HG02943 (cell line): ENCODE measurements around the gene ENC1.

ENCODE experiments used
- ATAC-seq: cut with Tn5 transposase; IDR thresholded peaks from one replicate; pipeline ENCODE4 v1.9.1; 2021; ENCODE audit warnings: mild to moderate bottlenecking, low read depth, moderate library complexity; ENCODE audit not compliant: unreplicated experiment

The ENC1 gene

DNA sequence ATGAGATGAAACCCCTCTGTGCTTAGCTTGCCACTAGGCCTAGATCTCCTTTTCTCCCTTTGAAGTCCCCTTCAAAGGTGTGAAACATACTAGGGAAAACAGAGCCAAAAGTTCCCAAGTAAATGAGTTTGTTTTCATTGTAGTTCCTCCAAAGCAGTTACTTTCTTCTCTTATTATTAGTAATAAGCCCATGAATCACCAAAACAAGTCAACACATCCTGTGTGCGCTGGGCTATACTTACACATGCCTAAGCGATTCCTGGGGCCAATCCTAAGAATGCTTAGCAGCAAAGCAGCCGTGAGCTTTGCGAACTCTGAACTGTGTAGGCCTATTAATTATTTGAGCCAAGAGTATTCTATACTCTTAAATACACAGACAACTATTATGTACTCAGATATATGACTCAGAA, 7.6 kb downstream of the ENC1 start:
- ATAC-seq: no peak

- ATAC-seq: peak; percentile 93
Observed at GRCh38 chr5:74631081-74631953, 9.2 kb downstream of the ENC1 start.

- ATAC-seq: no peak
Observed at GRCh38 chr5:74630453-74631066, 10.0 kb downstream of the ENC1 start.

DNA sequence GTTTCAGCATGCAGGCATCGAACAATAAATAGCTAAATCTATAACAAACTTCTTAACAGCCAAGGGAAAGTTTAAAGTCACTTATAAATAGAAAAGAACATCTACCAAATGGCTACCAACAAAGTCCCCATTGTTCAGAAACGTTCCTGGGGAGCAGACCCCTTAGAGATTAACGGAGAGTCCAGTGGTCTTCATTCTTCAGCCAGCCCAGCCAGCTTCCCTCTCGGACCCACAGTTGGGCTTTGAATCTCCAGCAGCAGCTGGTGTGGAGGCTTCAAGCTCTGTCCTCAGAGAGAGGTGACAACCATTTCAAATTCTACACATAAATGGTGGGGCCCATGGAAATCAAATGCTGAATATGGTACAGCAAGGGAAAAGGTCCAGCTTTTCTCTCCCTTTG, 11.2 kb downstream of the ENC1 start:
- ATAC-seq: no peak

GRCh38 chr5:74628359-74628758, 12.2 kb downstream of the ENC1 start:
- no peak for ATAC-seq

DNA sequence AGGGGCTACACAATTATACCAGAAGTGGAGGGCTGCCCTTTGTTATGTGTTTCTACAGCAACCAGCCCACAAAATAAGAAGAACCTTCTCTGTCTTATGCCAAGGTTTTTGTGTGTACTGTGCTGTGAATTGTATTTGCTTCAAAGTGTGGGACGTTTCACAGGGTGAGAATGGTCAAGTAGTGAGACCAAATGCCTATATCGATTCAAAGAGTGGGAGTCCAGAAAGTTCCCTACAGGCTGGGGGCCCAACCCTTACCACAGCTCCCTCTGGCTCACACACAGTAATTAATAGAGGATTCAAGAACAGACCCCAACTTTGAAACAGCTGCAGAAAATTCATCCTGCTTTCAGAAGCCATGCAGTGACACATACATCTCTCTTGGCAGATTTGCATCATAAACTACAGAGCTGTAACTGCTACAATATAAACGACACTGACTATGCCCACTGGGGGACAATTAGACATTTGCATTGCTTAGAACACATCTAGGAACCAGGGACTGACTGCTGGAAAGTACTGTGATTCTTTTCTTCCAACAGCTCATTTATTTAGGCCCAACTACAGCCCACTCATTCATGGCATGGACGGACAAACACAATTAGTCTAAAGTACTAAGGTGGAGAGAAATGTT, 12.8 kb downstream of the ENC1 start:
- no peak for ATAC-seq

DNA sequence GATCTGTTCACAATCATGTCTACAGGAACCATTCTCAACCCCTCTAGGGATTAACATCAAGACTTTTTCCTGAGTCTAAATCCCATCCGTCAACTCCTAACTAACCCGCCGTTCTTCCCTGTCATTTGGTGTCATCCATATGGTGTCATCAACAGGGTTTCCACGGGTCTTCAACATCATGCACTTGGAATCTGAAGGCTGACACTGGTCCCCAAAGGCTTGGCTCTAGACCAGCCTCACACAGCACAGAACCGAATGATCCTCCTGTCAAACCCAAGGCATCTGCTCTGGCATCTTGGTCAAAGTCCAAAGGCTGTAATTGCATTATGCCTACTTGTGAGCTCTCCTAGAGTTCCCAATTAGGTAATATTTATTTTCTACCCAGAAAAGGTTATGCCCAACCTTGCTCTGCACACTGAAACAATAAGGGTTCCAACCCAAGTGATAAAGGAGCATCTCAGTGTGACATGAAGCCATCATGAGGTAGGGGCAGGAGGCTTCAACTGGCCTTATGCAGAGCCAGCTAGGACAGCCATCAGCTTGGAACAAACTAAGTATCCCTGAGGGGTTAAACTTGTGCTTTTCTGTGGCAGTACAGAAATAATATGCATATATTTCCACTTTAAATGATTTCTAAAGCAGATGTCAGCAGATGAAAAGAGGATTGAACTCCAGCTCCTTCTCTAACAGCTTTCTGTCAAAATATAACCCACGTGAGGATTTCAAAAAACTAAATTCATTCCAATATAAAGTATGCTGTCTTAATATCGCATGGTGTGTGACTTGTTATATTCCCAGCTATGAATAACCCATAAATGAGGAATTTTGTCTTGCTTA, 13.9 kb downstream of the ENC1 start:
- ATAC-seq: no peak

- no peak for ATAC-seq
Observed at GRCh38 chr5:74625742-74626241, 14.7 kb downstream of the ENC1 start.

DNA sequence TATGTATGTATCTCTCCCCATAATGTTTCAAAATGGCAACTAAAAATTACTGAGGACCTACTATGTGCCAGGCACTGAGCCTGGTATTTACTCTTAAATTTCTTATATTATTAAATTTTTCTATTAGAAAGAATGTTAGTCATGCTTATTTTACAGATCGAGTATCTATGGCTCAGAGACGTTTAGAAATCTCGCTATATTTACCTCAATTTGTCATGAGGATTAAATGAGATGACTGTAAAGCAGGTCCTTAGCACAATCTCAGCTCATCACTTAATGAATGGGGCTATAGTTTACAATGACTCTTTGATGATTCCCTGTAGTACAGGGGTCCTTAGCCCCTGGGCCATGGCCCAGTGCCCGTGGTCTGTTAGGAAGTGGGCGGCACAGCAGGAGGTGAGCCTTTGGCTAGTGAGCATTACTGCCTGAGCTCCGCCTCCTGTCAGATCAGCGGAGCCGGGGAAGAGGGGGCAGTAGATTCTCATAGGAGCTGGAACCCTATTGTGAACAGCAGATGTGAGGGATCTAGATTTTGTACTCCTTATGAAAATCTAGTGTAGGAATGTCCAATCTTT, 15.5 kb downstream of the ENC1 start:
- no peak for ATAC-seq

DNA sequence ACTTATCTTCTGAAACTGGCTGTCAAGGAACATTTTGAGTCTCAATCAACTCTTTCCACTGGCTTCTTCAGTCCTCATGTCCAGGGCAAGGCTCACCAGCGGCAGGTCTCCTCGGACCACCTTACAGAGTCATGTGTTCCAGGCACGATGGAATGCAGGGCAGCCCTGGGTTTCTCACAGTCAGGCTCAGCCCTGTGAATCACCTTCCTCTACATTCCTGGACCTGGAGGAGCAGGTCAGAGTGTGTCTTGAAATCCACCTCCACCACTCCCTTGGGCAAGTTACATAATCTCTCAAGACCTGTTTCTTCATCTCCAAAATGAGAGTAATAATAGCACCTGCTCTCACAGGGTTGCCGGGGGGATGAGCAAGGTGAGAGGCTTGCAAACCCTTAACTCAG, 16.0 kb downstream of the ENC1 start:
- ATAC-seq: no peak

- ATAC-seq: no peak
Observed at GRCh38 chr5:74623748-74624408, 16.6 kb downstream of the ENC1 start.

- no peak for ATAC-seq
Observed at GRCh38 chr5:74623006-74623611, 17.4 kb downstream of the ENC1 start.

DNA sequence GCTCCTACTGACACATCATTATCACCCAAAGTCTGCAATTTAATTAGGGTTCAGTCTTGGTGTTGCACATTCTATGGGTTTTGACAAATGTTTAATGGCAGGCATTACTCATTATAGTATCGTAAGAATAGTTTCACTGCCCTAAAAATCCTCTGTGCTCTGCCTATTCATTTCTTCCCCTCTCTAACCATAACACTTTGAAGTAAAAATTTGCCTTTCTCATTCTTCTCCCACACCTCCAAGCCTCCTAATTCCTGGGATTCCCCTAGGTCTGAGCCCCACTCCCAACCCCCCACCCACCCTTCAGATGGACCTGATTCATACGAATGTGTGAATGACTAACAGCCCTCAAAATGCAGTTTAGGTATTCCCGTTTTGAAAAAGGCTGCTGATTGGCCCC, 18.4 kb downstream of the ENC1 start:
- ATAC-seq: no peak

- ATAC-seq: no peak
Observed at GRCh38 chr5:74621492-74621891, 19.0 kb downstream of the ENC1 start.

- no peak for ATAC-seq
Observed at GRCh38 chr5:74619308-74619707, 21.2 kb downstream of the ENC1 start.

DNA sequence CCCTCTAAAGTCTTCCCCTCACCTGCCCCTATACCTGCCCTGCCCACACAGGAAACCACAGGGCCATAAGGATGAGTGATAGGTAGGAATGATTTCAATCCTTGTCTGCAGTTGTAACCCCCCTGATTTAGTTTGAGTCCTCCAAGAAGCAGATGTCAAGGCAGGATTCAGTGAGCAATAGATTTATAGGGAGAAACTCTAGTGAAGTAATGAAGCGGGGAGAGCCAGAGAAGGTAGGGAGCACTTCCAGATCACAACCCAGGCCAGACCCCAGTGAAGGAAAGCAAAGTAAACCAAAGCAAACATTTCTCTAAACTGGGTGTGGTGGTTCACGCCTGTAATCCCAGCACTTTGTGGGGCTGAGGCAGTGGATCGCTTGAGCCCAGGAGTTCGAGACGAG, 22.4 kb downstream of the ENC1 start:
- no peak for ATAC-seq

- no peak for ATAC-seq
Observed at GRCh38 chr5:74617202-74617601, 23.3 kb downstream of the ENC1 start.

DNA sequence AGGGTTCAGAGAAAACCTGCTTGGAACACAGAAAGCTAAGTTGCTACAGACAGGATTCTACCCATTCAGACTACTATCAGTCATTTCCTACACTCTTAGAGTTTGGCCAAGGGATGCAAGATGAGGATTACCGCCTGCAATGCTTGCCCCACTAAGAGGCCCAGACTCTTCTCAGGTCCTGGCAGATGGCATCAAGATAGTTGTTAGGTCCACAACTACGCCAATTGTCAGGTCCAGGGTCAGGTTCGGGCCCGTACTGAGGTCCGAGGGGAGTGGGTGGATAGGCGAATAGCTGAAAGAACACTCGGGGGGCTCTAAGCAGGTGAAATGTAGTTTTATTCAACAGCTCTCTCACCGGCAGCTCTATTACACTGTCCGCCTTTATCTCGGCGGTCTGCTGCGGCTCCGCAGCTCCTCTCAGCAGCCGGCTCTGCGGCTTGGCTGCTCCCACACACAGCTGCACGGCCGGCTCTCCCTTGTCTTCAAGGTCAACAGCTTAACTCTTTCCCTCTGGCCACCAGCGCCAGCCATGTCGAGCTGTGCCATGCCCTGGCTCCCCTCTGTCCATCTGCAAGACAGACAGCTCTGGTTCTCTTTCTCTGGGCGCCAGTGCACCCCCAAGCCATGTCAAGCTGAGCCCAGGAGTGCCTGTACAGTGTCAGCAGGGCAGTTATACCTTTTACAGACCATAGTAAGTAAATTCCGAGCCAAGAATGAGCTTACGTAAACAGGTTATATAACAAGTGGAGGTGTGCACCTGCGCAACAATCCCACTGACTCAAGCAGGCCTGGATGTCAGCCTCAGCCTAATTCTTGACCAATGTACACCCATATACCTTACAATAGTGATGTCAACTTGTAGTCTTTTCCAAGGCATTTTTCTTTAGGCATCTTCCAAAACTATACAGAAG, 24.0 kb downstream of the ENC1 start:
- ATAC-seq: no peak
